DMS 273 treated with DMSO at 0.1 percent for 48 hours (cell line): ENCODE measurements around the gene OR10G3.
"Not testable (repeated sequence)": the region's sequence is repeated elsewhere in the genome, so short reads cannot be mapped to it uniquely, and the experiment has no call there.

Experiments used
- DNase-seq: peaks from one replicate; lab custom pipeline; 2025; lab: John Stamatoyannopoulos, UW

The OR10G3 gene

GRCh38 chr14:21579976-21580375 lies at the start of gene OR10G3:
Gene OR10G3 (minus strand): TSS chr14:21580076. CDS start chr14:21570744, 9,332 bp downstream.
- DNase-seq = no peak

GRCh38 chr14:21626491-21627230 lies 46.8 kb upstream of the OR10G3 start:
- DNase-seq = no peak

GRCh38 chr14:21617614-21618013 lies 37.7 kb upstream of the OR10G3 start:
- DNase-seq = no peak

- DNase-seq = no peak
Measured at GRCh38 chr14:21614240-21614639, 34.4 kb upstream of the OR10G3 start.

GRCh38 chr14:21612324-21612723 lies 32.4 kb upstream of the OR10G3 start:
- DNase-seq = no peak

GRCh38 chr14:21602181-21602580 lies 22.3 kb upstream of the OR10G3 start:
- DNase-seq = not testable (repeated sequence)

- no peak for DNase-seq
Measured at GRCh38 chr14:21589317-21589716, 9.4 kb upstream of the OR10G3 start.

GRCh38 chr14:21575661-21576060 lies 4.2 kb downstream of the OR10G3 start:
- no peak for DNase-seq

GRCh38 chr14:21572604-21573003 lies 7.3 kb downstream of the OR10G3 start:
- no peak for DNase-seq

GRCh38 chr14:21558703-21559170 lies 21.1 kb downstream of the OR10G3 start:
- no peak for DNase-seq

GRCh38 chr14:21557084-21557901 lies 22.6 kb downstream of the OR10G3 start:
- DNase-seq = peak; percentile 83

- no peak for DNase-seq
Measured at GRCh38 chr14:21556378-21557083, 23.3 kb downstream of the OR10G3 start.

GRCh38 chr14:21553266-21553665 lies 26.6 kb downstream of the OR10G3 start:
- DNase-seq = no peak

GRCh38 chr14:21544588-21544987 lies 35.3 kb downstream of the OR10G3 start:
- DNase-seq = not testable (repeated sequence)

GRCh38 chr14:21543963-21544362 lies 35.9 kb downstream of the OR10G3 start:
- DNase-seq = no peak

GRCh38 chr14:21543521-21543960 lies 36.3 kb downstream of the OR10G3 start:
- DNase-seq = peak; percentile 57

GRCh38 chr14:21541413-21542074 lies 38.3 kb downstream of the OR10G3 start:
- no peak for DNase-seq

GRCh38 chr14:21539189-21539940 lies 40.5 kb downstream of the OR10G3 start:
- DNase-seq = no peak

- no peak for DNase-seq
Measured at GRCh38 chr14:21537090-21537424, 42.8 kb downstream of the OR10G3 start.

GRCh38 chr14:21536418-21537089 lies 43.3 kb downstream of the OR10G3 start:
- no peak for DNase-seq
